ENCODE measurements around the gene PFKM.
A peak's percentile ranks its signal among the peaks of the same experiment; 100 is the strongest.

The PFKM gene

GRCh38 chr12:48115957-48116356 lies 3.2 kb upstream of the PFKM start:
- Histone ChIP-seq H3K9ac (ENCODE audit: low read length) (no peak overlapping the region), H3K9me3 (ENCODE audit: low read length) (no peaks in the 10 kb centered on the region), H3K9me2 (ENCODE audit: low read depth, low read length) (no peaks in the 10 kb centered on the region), H3K4me2 (ENCODE audit: low read length) (no peak overlapping the region), H3K79me2 (ENCODE audit: insufficient read depth, low read length) (peaks cover 12% of the 10 kb centered on the region), H3K4me1 (ENCODE audit: insufficient read depth, low read length, severe bottlenecking) (peaks cover 22% of the 10 kb centered on the region), H3K27me3 (ENCODE audit: insufficient read depth, low read length) (no peaks in the 10 kb centered on the region), H3K4me3 (ENCODE audit: low read depth, low read length, poor library complexity, severe bottlenecking) (no peak overlapping the region), H3K36me3 (ENCODE audit: insufficient read depth, low read length) (no peaks in the 10 kb centered on the region), H4K20me1 (ENCODE audit: insufficient read depth, low read length) (no peaks in the 10 kb centered on the region), H2AFZ (ENCODE audit: low read length) (no peak overlapping the region), H3K27ac (ENCODE audit: low read depth, low read length, poor library complexity, severe bottlenecking) (no peak overlapping the region), H3F3A (ENCODE audit: insufficient read depth, low read length) (no peaks in the 10 kb centered on the region)
- TF ChIP-seq EZH2 (IDR thresholded peaks at IDR 0.05; ENCODE audit: borderline replicate concordance, low read length) (no peak), CTCF (IDR thresholded peaks at IDR 0.05; ENCODE audit: low read length) (no peak)

- H3K4me1 ChIP-seq (ENCODE audit: insufficient read depth, low read length, severe bottlenecking): peaks cover 23% of the 10 kb centered on the region
- peak overlapping the region; percentile 98 for H3K4me2 ChIP-seq (ENCODE audit: low read length)
- H3K9me3 ChIP-seq (ENCODE audit: low read length): no peaks in the 10 kb centered on the region
- peaks cover 12% of the 10 kb centered on the region for H3K79me2 ChIP-seq (ENCODE audit: insufficient read depth, low read length)
- no peak overlapping the region for H3K27ac ChIP-seq (ENCODE audit: low read depth, low read length, poor library complexity, severe bottlenecking)
- H2AFZ ChIP-seq (ENCODE audit: low read length): peak overlapping the region; percentile 12; the same call in 1 of the 2 replicates
- peak overlapping the region; percentile 94 for H3K4me3 ChIP-seq (ENCODE audit: low read depth, low read length, poor library complexity, severe bottlenecking)
- no peaks in the 10 kb centered on the region for H4K20me1 ChIP-seq (ENCODE audit: insufficient read depth, low read length)
- peak overlapping the region; percentile 89; the same call in 1 of the 2 replicates for H3K9ac ChIP-seq (ENCODE audit: low read length)
- H3K27me3 ChIP-seq (ENCODE audit: insufficient read depth, low read length): no peaks in the 10 kb centered on the region
- H3K36me3 ChIP-seq (ENCODE audit: insufficient read depth, low read length): peaks cover 15% of the 10 kb centered on the region; the same call in 1 of the 2 replicates
- no peaks in the 10 kb centered on the region for H3F3A ChIP-seq (ENCODE audit: insufficient read depth, low read length)
- TF ChIP-seq CTCF (IDR thresholded peaks at IDR 0.05; ENCODE audit: low read length) (no peak), EZH2 (IDR thresholded peaks at IDR 0.05; ENCODE audit: borderline replicate concordance, low read length) (no peak)
- no peaks in the 10 kb centered on the region for H3K9me2 ChIP-seq (ENCODE audit: low read depth, low read length)
Measured at GRCh38 chr12:48118284-48118871, 786 bp upstream of the PFKM start.

- Histone ChIP-seq H3K9me2 (ENCODE audit: low read depth, low read length) (no peaks in the 10 kb centered on the region), H3K79me2 (ENCODE audit: insufficient read depth, low read length) (peaks cover 12% of the 10 kb centered on the region), H3K4me2 (ENCODE audit: low read length) (peak overlapping the region; percentile 98), H2AFZ (ENCODE audit: low read length) (peak overlapping the region; percentile 51; the same call in 1 of the 2 replicates), H3K4me3 (ENCODE audit: low read depth, low read length, poor library complexity, severe bottlenecking) (peak overlapping the region; percentile 94), H4K20me1 (ENCODE audit: insufficient read depth, low read length) (no peaks in the 10 kb centered on the region), H3F3A (ENCODE audit: insufficient read depth, low read length) (no peaks in the 10 kb centered on the region), H3K9me3 (ENCODE audit: low read length) (no peaks in the 10 kb centered on the region), H3K9ac (ENCODE audit: low read length) (peak overlapping the region; percentile 89), H3K27ac (ENCODE audit: low read depth, low read length, poor library complexity, severe bottlenecking) (peak overlapping the region; percentile 46), H3K36me3 (ENCODE audit: insufficient read depth, low read length) (peaks cover 29% of the 10 kb centered on the region; the same call in 1 of the 2 replicates), H3K27me3 (ENCODE audit: insufficient read depth, low read length) (no peaks in the 10 kb centered on the region), H3K4me1 (ENCODE audit: insufficient read depth, low read length, severe bottlenecking) (peaks cover 23% of the 10 kb centered on the region)
- TF ChIP-seq EZH2 (IDR thresholded peaks at IDR 0.05; ENCODE audit: borderline replicate concordance, low read length) (no peak), CTCF (IDR thresholded peaks at IDR 0.05; ENCODE audit: low read length) (no peak)
Measured at GRCh38 chr12:48119834-48120195, 651 bp downstream of the PFKM start.
